Stimulated activated CD4-positive, alpha-beta T cell treated with anti-CD3 and anti-CD28 coated beads, Interleukin-1b, Interleukin-23, amount 100 ng/mL, for 4 hours (primary cell): ENCODE data around the gene LY6G6D.

Experiments
- DNase-seq, 2 donors: peaks; one replicate each; pipeline ENCODE4 v3.0.0-alpha.2; 2020; ENCODE audit warnings: low read depth in 2 of 2

LY6G6D gene

GRCh38 chr6:31715022-31715958 lies at the start of gene LY6G6D:
TSS of gene LY6G6D (plus strand) at chr6:31715348. CDS start at chr6:31715356, 8 bp downstream.
- DNase-seq, result no peak

- peak; percentile 93 to 94 for DNase-seq
Measured at GRCh38 chr6:31665501-31666336, 49.4 kb upstream of the LY6G6D start, which contains the start of gene CSNK2B. TSS of gene CSNK2B (plus strand) at chr6:31666080. CDS start at chr6:31666832, 752 bp downstream.

GRCh38 chr6:31666337-31666965 lies 48.7 kb upstream of the LY6G6D start:
- no peak for DNase-seq

GRCh38 chr6:31669676-31670075 lies 45.5 kb upstream of the LY6G6D start, which contains the start of gene LY6G5B:
TSS of gene LY6G5B (plus strand) at chr6:31669976. CDS start at chr6:31670951, 975 bp downstream.
- DNase-seq, result no peak

- DNase-seq, result no peak
Measured at GRCh38 chr6:31676322-31676903, 38.7 kb upstream of the LY6G6D start.

- DNase-seq, result no peak
Measured at GRCh38 chr6:31676904-31677303, 38.2 kb upstream of the LY6G6D start.

- DNase-seq, result no peak
Measured at GRCh38 chr6:31677955-31678354, 37.2 kb upstream of the LY6G6D start.

GRCh38 chr6:31680226-31681134 lies 34.7 kb upstream of the LY6G6D start, which contains the start of gene LY6G5C:
TSS of gene LY6G5C (minus strand) at chr6:31681067. CDS start at chr6:31680373, 694 bp downstream.
- peak in 1 of 2 donors; percentile 45 for DNase-seq

GRCh38 chr6:31681135-31681671 lies 33.9 kb upstream of the LY6G6D start:
- DNase-seq, result peak in 1 of 2 donors; percentile 39

- no peak for DNase-seq
Measured at GRCh38 chr6:31683591-31683990, 31.6 kb upstream of the LY6G6D start.

- no peak for DNase-seq
Measured at GRCh38 chr6:31686483-31686882, 28.7 kb upstream of the LY6G6D start.

- DNase-seq, result no peak
Measured at GRCh38 chr6:31687321-31687720, 27.8 kb upstream of the LY6G6D start.

GRCh38 chr6:31687860-31688693 lies 27.1 kb upstream of the LY6G6D start:
- DNase-seq, result no peak

GRCh38 chr6:31689249-31690110 lies 25.7 kb upstream of the LY6G6D start:
- no peak for DNase-seq

GRCh38 chr6:31690231-31691077 lies 24.7 kb upstream of the LY6G6D start:
- DNase-seq, result no peak

- no peak for DNase-seq
Measured at GRCh38 chr6:31691078-31691463, 24.1 kb upstream of the LY6G6D start.

- no peak for DNase-seq
Measured at GRCh38 chr6:31691564-31692108, 23.5 kb upstream of the LY6G6D start.
